Midbrain (tissue), 1 donor: Measurements from ENCODE around the gene AGO3.
"Not testable (repeated sequence)": the region's sequence is repeated elsewhere in the genome, so short reads cannot be mapped to it uniquely, and the experiment has no call there.

Source experiments
- DNase-seq: peaks from one replicate; lab custom pipeline; 2025; lab: John Stamatoyannopoulos, UW

The AGO3 gene

GRCh38 chr1:35925741-35926140 is 5.2 kb upstream of the AGO3 start:
- no peak for DNase-seq

GRCh38 chr1:35927472-35927871 is 3.4 kb upstream of the AGO3 start:
- DNase-seq = no peak

GRCh38 chr1:35929730-35930592 is 944 bp upstream of the AGO3 start:
- no peak for DNase-seq

GRCh38 chr1:35931446-35932157 is 697 bp downstream of the AGO3 start:
- no peak for DNase-seq

- DNase-seq = no peak
Measured at GRCh38 chr1:35932158-35932636, 1.3 kb downstream of the AGO3 start.

- DNase-seq = no peak
Measured at GRCh38 chr1:35932941-35933340, 2.0 kb downstream of the AGO3 start.

- peak; percentile 15 for DNase-seq
Measured at GRCh38 chr1:35935442-35936388, 4.8 kb downstream of the AGO3 start.

GRCh38 chr1:35936838-35937237 is 5.9 kb downstream of the AGO3 start:
- no peak for DNase-seq

GRCh38 chr1:35939484-35939883 is 8.6 kb downstream of the AGO3 start:
- DNase-seq = no peak

GRCh38 chr1:35945327-35945726 is 14.4 kb downstream of the AGO3 start:
- no peak for DNase-seq

GRCh38 chr1:35947547-35947946 is 16.6 kb downstream of the AGO3 start:
- DNase-seq = no peak

- no peak for DNase-seq
Measured at GRCh38 chr1:35958558-35958957, 27.7 kb downstream of the AGO3 start.

- no peak for DNase-seq
Measured at GRCh38 chr1:35959304-35959703, 28.4 kb downstream of the AGO3 start.

GRCh38 chr1:35962952-35963351 is 32.0 kb downstream of the AGO3 start:
- no peak for DNase-seq

GRCh38 chr1:35964277-35964676 is 33.4 kb downstream of the AGO3 start:
- not testable (repeated sequence) for DNase-seq

- DNase-seq = no peak
Measured at GRCh38 chr1:35968396-35968795, 37.5 kb downstream of the AGO3 start.

- DNase-seq = no peak
Measured at GRCh38 chr1:35971601-35972000, 40.7 kb downstream of the AGO3 start.

GRCh38 chr1:35972631-35973030 is 41.7 kb downstream of the AGO3 start:
- DNase-seq = not testable (repeated sequence)

- DNase-seq = no peak
Measured at GRCh38 chr1:35980090-35980489, 49.2 kb downstream of the AGO3 start.

GRCh38 chr1:35988237-35988636 is 57.3 kb downstream of the AGO3 start:
- DNase-seq = no peak

- DNase-seq = no peak
Measured at GRCh38 chr1:36006941-36007500, 76.1 kb downstream of the AGO3 start.

- no peak for DNase-seq
Measured at GRCh38 chr1:36007741-36008140, 76.8 kb downstream of the AGO3 start.
